Measurements from ENCODE around the gene C3orf70.

The C3orf70 gene

GRCh38 chr3:185046164-185046515 lies 106.7 kb downstream of the C3orf70 start:
- TF ChIP-seq NFIC (IDR thresholded peaks at IDR 0.05) (no peak), MAX (IDR thresholded peaks at IDR 0.05) (no peak), CEBPB (IDR thresholded peaks at IDR 0.05) (no peak), REST (IDR thresholded peaks at IDR 0.05; ENCODE audit: low read depth) (no peak), CREB1 (IDR thresholded peaks at IDR 0.05; ENCODE audit: low read depth) (no peak), EP300 (IDR thresholded peaks at IDR 0.05; ENCODE audit: borderline replicate concordance) (no peak), YY1 (IDR thresholded peaks at IDR 0.05; ENCODE audit: low read depth) (no peak), RAD21 (IDR thresholded peaks at IDR 0.05; ENCODE audit: low read depth) (no peak), TCF12 (IDR thresholded peaks at IDR 0.05; ENCODE audit: low read depth) (no peak), EGR1 (IDR thresholded peaks at IDR 0.05) (no peak), ZBTB7A (IDR thresholded peaks at IDR 0.05; ENCODE audit: low read depth) (no peak), FOXM1 (IDR thresholded peaks at IDR 0.05; ENCODE audit: borderline replicate concordance, low read depth) (no peak)
- TF ChIP-seq, protein P1, sequence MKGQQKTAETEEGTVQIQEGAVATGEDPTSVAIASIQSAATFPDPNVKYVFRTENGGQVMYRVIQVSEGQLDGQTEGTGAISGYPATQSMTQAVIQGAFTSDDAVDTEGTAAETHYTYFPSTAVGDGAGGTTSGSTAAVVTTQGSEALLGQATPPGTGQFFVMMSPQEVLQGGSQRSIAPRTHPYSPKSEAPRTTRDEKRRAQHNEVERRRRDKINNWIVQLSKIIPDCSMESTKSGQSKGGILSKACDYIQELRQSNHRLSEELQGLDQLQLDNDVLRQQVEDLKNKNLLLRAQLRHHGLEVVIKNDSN (IDR thresholded peaks at IDR 0.05) = no peak

DNA sequence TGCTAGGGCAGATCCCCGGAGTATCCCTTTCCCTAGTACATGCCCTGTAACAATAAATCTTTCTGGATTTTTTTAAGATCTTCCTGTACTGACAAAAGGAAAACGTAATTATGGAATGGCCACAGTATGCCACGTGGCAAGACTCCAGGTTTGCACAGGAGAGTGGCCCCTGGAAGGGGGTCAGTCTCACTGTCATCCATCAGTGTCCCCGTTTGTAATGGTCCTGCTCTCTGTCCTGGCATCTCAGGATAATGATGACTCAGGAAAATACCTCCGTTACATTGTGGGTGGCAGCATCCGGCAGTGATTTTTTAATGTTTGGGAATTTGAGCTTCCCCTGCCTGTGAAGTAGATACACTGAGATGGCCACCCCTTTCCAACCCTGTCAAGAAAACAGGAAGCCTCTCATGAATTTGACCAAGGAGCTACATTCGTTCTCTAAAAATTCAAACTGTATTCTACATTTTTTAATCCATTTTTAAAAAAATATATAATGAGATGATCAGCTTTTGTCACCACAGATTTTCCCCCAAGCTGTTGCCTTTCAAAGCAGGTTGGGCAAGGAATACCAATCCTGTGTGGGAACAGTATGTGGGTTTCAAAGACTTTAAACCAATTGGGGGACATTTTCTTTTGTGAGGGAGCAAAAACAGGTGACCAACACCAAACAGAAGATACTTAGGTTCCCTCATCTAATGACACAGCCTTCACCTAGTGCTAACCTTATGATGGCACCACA lies 110.4 kb downstream of the C3orf70 start:
- TF ChIP-seq TCF12 (IDR thresholded peaks at IDR 0.05; ENCODE audit: low read depth) (no peak), CREB1 (IDR thresholded peaks at IDR 0.05; ENCODE audit: low read depth) (no peak), TAF1 (IDR thresholded peaks at IDR 0.05; ENCODE audit: low read depth) (no peak), NFIC (IDR thresholded peaks at IDR 0.05) (no peak), EP300 (IDR thresholded peaks at IDR 0.05; ENCODE audit: borderline replicate concordance) (no peak), MAX (IDR thresholded peaks at IDR 0.05) (no peak), REST (IDR thresholded peaks at IDR 0.05; ENCODE audit: low read depth) (no peak), RAD21 (IDR thresholded peaks at IDR 0.05; ENCODE audit: low read depth) (no peak), ZBTB7A (IDR thresholded peaks at IDR 0.05; ENCODE audit: low read depth) (no peak), EGR1 (IDR thresholded peaks at IDR 0.05) (no peak), TEAD4 (IDR thresholded peaks at IDR 0.05) (no peak), FOXM1 (IDR thresholded peaks at IDR 0.05; ENCODE audit: borderline replicate concordance, low read depth) (no peak)

GRCh38 chr3:185041540-185041939 lies 111.3 kb downstream of the C3orf70 start:
- TF ChIP-seq TEAD4 (IDR thresholded peaks at IDR 0.05) (no peak), TAF1 (IDR thresholded peaks at IDR 0.05; ENCODE audit: low read depth) (no peak), REST (IDR thresholded peaks at IDR 0.05; ENCODE audit: low read depth) (no peak), YY1 (IDR thresholded peaks at IDR 0.05; ENCODE audit: low read depth) (no peak), EGR1 (IDR thresholded peaks at IDR 0.05) (no peak), FOXM1 (IDR thresholded peaks at IDR 0.05; ENCODE audit: borderline replicate concordance, low read depth) (no peak), ZBTB7A (IDR thresholded peaks at IDR 0.05; ENCODE audit: low read depth) (no peak), NFIC (IDR thresholded peaks at IDR 0.05) (no peak), TCF12 (IDR thresholded peaks at IDR 0.05; ENCODE audit: low read depth) (no peak), MAX (IDR thresholded peaks at IDR 0.05) (no peak), CEBPB (IDR thresholded peaks at IDR 0.05) (no peak), RAD21 (IDR thresholded peaks at IDR 0.05; ENCODE audit: low read depth) (no peak), CREB1 (IDR thresholded peaks at IDR 0.05; ENCODE audit: low read depth) (no peak), EP300 (IDR thresholded peaks at IDR 0.05; ENCODE audit: borderline replicate concordance) (no peak)
- TF ChIP-seq, protein P1 (IDR thresholded peaks at IDR 0.05) = no peak

DNA sequence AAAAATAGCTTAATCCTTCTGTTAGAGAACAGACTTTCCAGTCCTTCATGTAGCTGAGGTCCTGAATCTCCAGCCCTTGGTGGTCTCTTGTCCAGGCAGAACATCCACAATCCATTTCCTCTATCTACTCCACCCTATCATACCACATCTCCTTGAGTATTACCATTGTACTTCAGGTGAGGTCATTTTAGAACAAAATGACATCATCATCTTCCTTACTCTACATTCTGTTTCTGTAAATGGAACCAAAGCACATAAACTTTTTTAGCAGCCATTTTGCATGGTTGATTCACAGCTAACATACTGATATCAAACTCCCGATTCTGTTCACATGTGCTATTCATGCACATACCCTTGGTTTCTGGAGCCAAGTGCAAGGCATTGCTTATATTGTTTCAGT lies 112.4 kb downstream of the C3orf70 start:
- no peak for TF ChIP-seq TCF12 (IDR thresholded peaks at IDR 0.05; ENCODE audit: low read depth)
- TF ChIP-seq CREB1 (IDR thresholded peaks at IDR 0.05; ENCODE audit: low read depth) = no peak
- TF ChIP-seq ZBTB7A (IDR thresholded peaks at IDR 0.05; ENCODE audit: low read depth) = no peak
- TF ChIP-seq CEBPB (IDR thresholded peaks at IDR 0.05) = no peak

All from Ishikawa (cell line).